H1 (cell line): ENCODE data around the gene ECD. TPM values are rescaled to one million over a fixed set of nuclear protein-coding genes. Genes with fewer than 3 reads are reported as not detected.

Experiments
- ATF3 ChIP-seq: IDR thresholded peaks from 2 replicates; pipeline ENCODE4 v1.6.1; 2011; ENCODE audit warnings: low read depth, mild to moderate bottlenecking, low read length; ENCODE audit not compliant: insufficient read depth
- BCL11A ChIP-seq, 2 experiments: IDR thresholded peaks; one replicate each; pipeline ENCODE4 v1.6.1; 2011; ENCODE audit warnings: low read depth in 2 of 2, low read length in 2 of 2, mild to moderate bottlenecking in 2 of 2
- CBX5 ChIP-seq: fragments of 300-800, 300-1000 bp; sonication (generic); IDR thresholded peaks from 2 replicates; pipeline ENCODE4 v1.7.1; 2016; ENCODE audit warnings: antibody characterized with exemption, low read length, low read depth
- CHD1 ChIP-seq: IDR thresholded peaks from 2 replicates; pipeline ENCODE4 v1.6.1; 2012; ENCODE audit warnings: low read depth, low read length, improper control_type of control experiment
- CHD7 ChIP-seq: fragments of 300-600 bp; sonication (generic); IDR thresholded peaks from 2 replicates; pipeline ENCODE4 v1.7.1; 2012; ENCODE audit warnings: low read length, moderate library complexity, mild to moderate bottlenecking, inconsistent platforms; ENCODE audit not compliant: insufficient replicate concordance
- CREB1 ChIP-seq: IDR thresholded peaks from 2 replicates; pipeline ENCODE4 v1.6.1; 2012; ENCODE audit warnings: inconsistent platforms
- KDM4A ChIP-seq: IDR thresholded peaks from one replicate; pipeline ENCODE4 v1.7.1; 2012; ENCODE audit warnings: low read depth, mild to moderate bottlenecking, moderate library complexity, low read length, inconsistent platforms; ENCODE audit not compliant: severe bottlenecking
- KDM5A ChIP-seq: fragments of 200-600 bp; IDR thresholded peaks from 2 replicates; pipeline ENCODE4 v1.7.1; 2012; ENCODE audit warnings: mild to moderate bottlenecking, low read length, inconsistent platforms, mixed read lengths
- SP4 ChIP-seq: IDR thresholded peaks from 2 replicates; pipeline ENCODE4 v1.6.1; 2012; ENCODE audit warnings: low read length, inconsistent platforms
- TBP ChIP-seq: IDR thresholded peaks from 2 replicates; pipeline ENCODE4 v1.6.1; 2011; ENCODE audit warnings: low read depth, low read length, improper control_type of control experiment
- TEAD4 ChIP-seq: IDR thresholded peaks from 2 replicates; pipeline ENCODE4 v1.6.1; 2012; ENCODE audit warnings: low read depth, low read length, inconsistent platforms, mixed read lengths
- polyA plus RNA-seq, 7 experiments: library from polyadenylated mRNA; depleted of rRNA in 3 of 7; stranded (reverse) in 5 of 7; unstranded in 2 of 7; fragments of >200 nt in 5 of 7; fragments of 200-250 nt in 2 of 7; gene quantifications; 1 replicate in 5 of 7; 2 replicates in 1 of 7; 4 replicates in 1 of 7; pipeline versions ENCODE4 v1.2.1 to v1.2.3, GENCODE V29; 2011 to 2013; ENCODE audit warnings: missing spikeins in 2 of 7, mixed read lengths in 2 of 7
- total RNA-seq: library from RNA; stranded (reverse); fragmentation: NEBNext Ultra II Directional; extraction: Animal tissue kit (Norgen Biotek cat#: 25700); gene quantifications from 2 replicates; pipeline ENCODE4 v1.2.1, GENCODE V29; 2021

The ECD gene
- total and polyA plus RNA-seq, 2 of the 8 experiments (the other 6 are each of a cell fraction or from before 2014, with no cell fraction given): 27.1 to 38.0 TPM

GRCh38 chr10:73167783-73168464, at the start of gene ECD, which contains the start of gene FAM149B1 (continued):
- TF ChIP-seq CHD7 (no peak), CBX5 (no peak), CREB1 (peak; percentile 100), TBP (peak; percentile 95), KDM4A (peak; percentile 100), BCL11A (IDR thresholded peaks at IDR 0.05; ENCODE audit: low read depth in 2 of 2, low read length in 2 of 2) (no peak), TEAD4 (no peak), SP4 (peak; percentile 69; the same call in 1 of the 2 replicates), ATF3 (peak; percentile 93), KDM5A (peak; percentile 79), CHD1 (no peak)
